Activated CD8-positive, alpha-beta memory T cell treated with anti-CD3 and anti-CD28 coated beads, Interleukin-2, amount 50 U/mL, for 24 hours (primary cell): ENCODE measurements around the gene KLHDC3.
"Not testable (repeated sequence)": the region's sequence is repeated elsewhere in the genome, so short reads cannot be mapped to it uniquely, and the experiment has no call there.

Source experiments
- DNase-seq: peaks from one replicate; pipeline ENCODE4 v3.0.0-alpha.2; 2020; ENCODE audit errors: extremely low read depth

The KLHDC3 gene

GRCh38 chr6:43029120-43029519, 15.1 kb downstream of the KLHDC3 start:
- no peak for DNase-seq

GRCh38 chr6:43032326-43032725, 18.3 kb downstream of the KLHDC3 start:
- no peak for DNase-seq

- DNase-seq = no peak
Measured at GRCh38 chr6:43033496-43034189, 19.6 kb downstream of the KLHDC3 start.

- no peak for DNase-seq
Measured at GRCh38 chr6:43034190-43034525, 20.1 kb downstream of the KLHDC3 start.

GRCh38 chr6:43035495-43036194, 21.6 kb downstream of the KLHDC3 start:
- no peak for DNase-seq

- DNase-seq = no peak
Measured at GRCh38 chr6:43036712-43037111, 22.7 kb downstream of the KLHDC3 start.

- no peak for DNase-seq
Measured at GRCh38 chr6:43037197-43037596, 23.1 kb downstream of the KLHDC3 start.

GRCh38 chr6:43037706-43038105, 23.7 kb downstream of the KLHDC3 start:
- no peak for DNase-seq

- DNase-seq = no peak
Measured at GRCh38 chr6:43038727-43039126, 24.7 kb downstream of the KLHDC3 start.

- DNase-seq = no peak
Measured at GRCh38 chr6:43040542-43041257, 26.7 kb downstream of the KLHDC3 start.

GRCh38 chr6:43041475-43041874, 27.4 kb downstream of the KLHDC3 start:
- not testable (repeated sequence) for DNase-seq

- no peak for DNase-seq
Measured at GRCh38 chr6:43043310-43043709, 29.3 kb downstream of the KLHDC3 start.

- DNase-seq = no peak
Measured at GRCh38 chr6:43045371-43045930, 31.4 kb downstream of the KLHDC3 start.

GRCh38 chr6:43047998-43048397, 33.9 kb downstream of the KLHDC3 start:
- no peak for DNase-seq

- no peak for DNase-seq
Measured at GRCh38 chr6:43050981-43051380, 36.9 kb downstream of the KLHDC3 start.

- no peak for DNase-seq
Measured at GRCh38 chr6:43052225-43052841, 38.3 kb downstream of the KLHDC3 start.

GRCh38 chr6:43052842-43053544, 38.9 kb downstream of the KLHDC3 start:
- DNase-seq = no peak

GRCh38 chr6:43053545-43054205, 39.6 kb downstream of the KLHDC3 start, which contains the start of gene CUL7:
Gene CUL7 (minus strand): TSS chr6:43053851. CDS start chr6:43052788, 1,063 bp downstream.
- DNase-seq = peak; percentile 76

- DNase-seq = no peak
Measured at GRCh38 chr6:43054206-43054943, 40.3 kb downstream of the KLHDC3 start.

GRCh38 chr6:43055966-43056365, 41.9 kb downstream of the KLHDC3 start:
- no peak for DNase-seq
